ENCODE measurements around the gene SYCE3.

SYCE3 gene

GRCh38 chr22:50507991-50508884 is 54.5 kb downstream of the SYCE3 start, which contains the start of gene NCAPH2:
TSS of gene NCAPH2 (plus strand) at chr22:50508224. CDS start at chr22:50508338, 114 bp downstream.
- WGBS, 2 experiments (ENCODE audit: insufficient coverage in 2 of 2) = 0 to 1% methylated on average over 28 to 50 of the region's 76 CpGs
- peak within 1 kb of the TSS; percentile 82 for H3K4me3 ChIP-seq (ENCODE audit: extremely low read depth, insufficient read depth, low read length, poor library complexity, severe bottlenecking)
- H3K4me1 ChIP-seq (ENCODE audit: control insufficient read depth, insufficient read depth, low read length, poor library complexity, severe bottlenecking) = peaks cover 13% of the 10 kb centered on the region
- H3K27ac ChIP-seq (ENCODE audit: low read depth, low read length, severe bottlenecking) = peak within 1 kb of the TSS; percentile 94
- H3K36me3 ChIP-seq (ENCODE audit: control insufficient read depth, insufficient read depth, low read length) = peaks cover 34% of the 10 kb centered on the region
- no peaks in the 10 kb centered on the region for H3K9me3 ChIP-seq (ENCODE audit: control insufficient read depth, low read length)

DNA sequence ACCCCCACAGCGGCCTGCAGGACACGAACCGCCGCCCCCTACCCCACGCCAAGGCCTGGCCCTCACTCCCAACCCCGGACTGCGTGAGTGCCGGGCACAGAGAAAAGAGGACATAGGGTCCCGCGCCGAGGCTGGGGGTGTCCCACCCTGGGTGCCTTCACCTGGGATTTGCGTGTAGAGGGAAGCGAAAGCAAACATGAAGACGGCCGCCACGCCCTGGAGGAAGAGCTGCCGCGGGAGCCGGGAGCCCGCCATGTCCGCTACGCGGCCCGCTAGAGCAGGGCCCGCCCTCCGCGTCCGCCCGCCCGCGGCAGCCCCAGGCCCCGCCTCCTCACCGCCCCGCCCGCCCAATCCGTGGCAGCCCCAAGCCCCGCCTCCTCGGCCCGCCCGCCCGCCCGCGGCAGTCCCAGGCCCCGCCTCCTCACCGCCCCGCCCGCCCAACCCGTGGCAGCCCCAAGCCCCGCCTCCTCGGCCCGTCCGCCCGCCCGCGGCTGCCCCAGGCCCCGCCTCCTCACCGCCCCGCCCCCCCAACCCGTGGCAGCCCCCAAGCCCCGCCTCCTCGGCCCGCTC is 55.2 kb downstream of the SYCE3 start, which contains the start of gene LMF2:
Gene LMF2, minus strand, starts transcription at position 282 of the 570 bp plus-strand sequence. Its CDS starts 27 bp downstream, at position 255.
- H3K9me3 ChIP-seq (ENCODE audit: control insufficient read depth, low read length) = no peaks in the 10 kb centered on the region
- H3K27ac ChIP-seq (ENCODE audit: low read depth, low read length, severe bottlenecking) = peak within 1 kb of the TSS; percentile 94
- H3K4me3 ChIP-seq (ENCODE audit: extremely low read depth, insufficient read depth, low read length, poor library complexity, severe bottlenecking) = peak within 1 kb of the TSS; percentile 82
- peaks cover 13% of the 10 kb centered on the region for H3K4me1 ChIP-seq (ENCODE audit: control insufficient read depth, insufficient read depth, low read length, poor library complexity, severe bottlenecking)
- 0 to 1% methylated on average over 19 to 24 of the region's 62 CpGs for WGBS, 2 experiments (ENCODE audit: insufficient coverage in 2 of 2)
- peaks cover 32% of the 10 kb centered on the region for H3K36me3 ChIP-seq (ENCODE audit: control insufficient read depth, insufficient read depth, low read length)

- H3K9me3 ChIP-seq (ENCODE audit: control insufficient read depth, low read length) = no peaks in the 10 kb centered on the region
- H3K27ac ChIP-seq (ENCODE audit: low read depth, low read length, severe bottlenecking) = peak overlapping the region; percentile 29
- H3K36me3 ChIP-seq (ENCODE audit: control insufficient read depth, insufficient read depth, low read length) = peaks cover 25% of the 10 kb centered on the region
- H3K4me3 ChIP-seq (ENCODE audit: extremely low read depth, insufficient read depth, low read length, poor library complexity, severe bottlenecking) = peak overlapping the region; percentile 82
- peaks cover 13% of the 10 kb centered on the region for H3K4me1 ChIP-seq (ENCODE audit: control insufficient read depth, insufficient read depth, low read length, poor library complexity, severe bottlenecking)
- 42 to 56% methylated on average over 13 to 16 of the region's 21 CpGs for WGBS, 2 experiments (ENCODE audit: insufficient coverage in 2 of 2)
Observed at GRCh38 chr22:50506611-50507420, 55.9 kb downstream of the SYCE3 start.

- H3K9me3 ChIP-seq (ENCODE audit: control insufficient read depth, low read length) = no peaks in the 10 kb centered on the region
- WGBS, 2 experiments (ENCODE audit: insufficient coverage in 2 of 2) = 90 to 92% methylated on average over 40 of the region's 41 CpGs
- peaks cover 13% of the 10 kb centered on the region for H3K4me1 ChIP-seq (ENCODE audit: control insufficient read depth, insufficient read depth, low read length, poor library complexity, severe bottlenecking)
- peaks cover 24% of the 10 kb centered on the region for H3K36me3 ChIP-seq (ENCODE audit: control insufficient read depth, insufficient read depth, low read length)
- no peak overlapping the region for H3K27ac ChIP-seq (ENCODE audit: low read depth, low read length, severe bottlenecking)
- peak overlapping the region; percentile 82 for H3K4me3 ChIP-seq (ENCODE audit: extremely low read depth, insufficient read depth, low read length, poor library complexity, severe bottlenecking)
Observed at GRCh38 chr22:50505776-50506610, 56.7 kb downstream of the SYCE3 start.

DNA sequence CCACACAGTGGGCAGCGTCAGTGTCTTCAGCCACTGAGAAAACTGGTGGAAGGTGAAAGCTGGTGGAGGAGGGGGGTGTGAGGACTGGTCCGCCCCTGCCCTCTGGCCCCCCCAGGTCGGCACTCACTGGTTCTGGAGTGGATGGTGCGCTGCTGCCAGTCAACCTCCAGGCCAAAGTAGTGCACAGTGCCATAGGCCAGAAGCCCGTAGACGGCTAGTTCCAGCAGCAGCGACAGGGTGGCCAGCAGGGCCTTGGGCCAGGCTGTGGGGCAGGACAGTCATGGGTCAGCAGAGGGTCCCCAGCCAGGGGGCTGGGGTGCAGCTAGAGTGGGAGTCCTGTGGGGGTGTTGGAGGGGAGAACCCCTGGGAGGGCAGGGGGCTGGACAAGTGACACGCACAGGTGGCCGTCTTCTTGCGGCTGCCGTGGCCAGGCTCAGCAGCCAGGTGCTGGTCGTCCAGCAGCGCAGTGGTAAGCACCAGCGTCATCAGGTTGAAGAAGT is 57.4 kb downstream of the SYCE3 start:
- Histone ChIP-seq H3K4me3 (ENCODE audit: extremely low read depth, insufficient read depth, low read length, poor library complexity, severe bottlenecking) (no peak overlapping the region), H3K27ac (ENCODE audit: low read depth, low read length, severe bottlenecking) (no peak overlapping the region), H3K9me3 (ENCODE audit: control insufficient read depth, low read length) (no peaks in the 10 kb centered on the region), H3K36me3 (ENCODE audit: control insufficient read depth, insufficient read depth, low read length) (peaks cover 24% of the 10 kb centered on the region), H3K4me1 (ENCODE audit: control insufficient read depth, insufficient read depth, low read length, poor library complexity, severe bottlenecking) (peaks cover 13% of the 10 kb centered on the region)
- 89 to 90% methylated on average over 12 to 13 of the region's 14 CpGs for WGBS, 2 experiments (ENCODE audit: insufficient coverage in 2 of 2)

- 95 to 96% methylated on average over 31 to 34 of the region's 44 CpGs for WGBS, 2 experiments (ENCODE audit: insufficient coverage in 2 of 2)
Observed at GRCh38 chr22:50504369-50505211, 58.1 kb downstream of the SYCE3 start.

GRCh38 chr22:50503475-50504145 is 59.1 kb downstream of the SYCE3 start:
- H3K36me3 ChIP-seq (ENCODE audit: control insufficient read depth, insufficient read depth, low read length) = peaks cover 20% of the 10 kb centered on the region
- H3K9me3 ChIP-seq (ENCODE audit: control insufficient read depth, low read length) = no peaks in the 10 kb centered on the region
- H3K4me1 ChIP-seq (ENCODE audit: control insufficient read depth, insufficient read depth, low read length, poor library complexity, severe bottlenecking) = peaks cover 7% of the 10 kb centered on the region
- no peak overlapping the region for H3K4me3 ChIP-seq (ENCODE audit: extremely low read depth, insufficient read depth, low read length, poor library complexity, severe bottlenecking)
- 94 to 98% methylated on average over 7 to 10 of the region's 26 CpGs for WGBS, 2 experiments (ENCODE audit: insufficient coverage in 2 of 2)
- H3K27ac ChIP-seq (ENCODE audit: low read depth, low read length, severe bottlenecking) = no peak overlapping the region

More at GRCh38 chr22:50504369-50505211, 58.1 kb downstream of the SYCE3 start:
- H3K36me3 ChIP-seq (ENCODE audit: control insufficient read depth, insufficient read depth, low read length) = peaks cover 20% of the 10 kb centered on the region
- peaks cover 13% of the 10 kb centered on the region for H3K4me1 ChIP-seq (ENCODE audit: control insufficient read depth, insufficient read depth, low read length, poor library complexity, severe bottlenecking)
- no peak overlapping the region for H3K4me3 ChIP-seq (ENCODE audit: extremely low read depth, insufficient read depth, low read length, poor library complexity, severe bottlenecking)
- no peak overlapping the region for H3K27ac ChIP-seq (ENCODE audit: low read depth, low read length, severe bottlenecking)
- H3K9me3 ChIP-seq (ENCODE audit: control insufficient read depth, low read length) = no peaks in the 10 kb centered on the region

- H3K36me3 ChIP-seq (ENCODE audit: control insufficient read depth, insufficient read depth, low read length) = peaks cover 20% of the 10 kb centered on the region
- H3K4me3 ChIP-seq (ENCODE audit: extremely low read depth, insufficient read depth, low read length, poor library complexity, severe bottlenecking) = no peak overlapping the region
- no peak overlapping the region for H3K27ac ChIP-seq (ENCODE audit: low read depth, low read length, severe bottlenecking)
- 92 to 96% methylated on average over 19 to 23 of the region's 24 CpGs for WGBS, 2 experiments (ENCODE audit: insufficient coverage in 2 of 2)
- peaks cover 7% of the 10 kb centered on the region for H3K4me1 ChIP-seq (ENCODE audit: control insufficient read depth, insufficient read depth, low read length, poor library complexity, severe bottlenecking)
- no peaks in the 10 kb centered on the region for H3K9me3 ChIP-seq (ENCODE audit: control insufficient read depth, low read length)
Observed at GRCh38 chr22:50502628-50503474, 59.9 kb downstream of the SYCE3 start.

All from mesodermal cell (in vitro differentiated cells).